Measurements from ENCODE around the gene HNMT. TPM values are rescaled to one million over a fixed set of nuclear protein-coding genes. Genes with fewer than 3 reads are reported as not detected.

Gene HNMT
- total and polyA plus RNA-seq, 2 of the 8 experiments (the other 6 are each of a cell fraction or from before 2014, with no cell fraction given): 1.6 to 3.6 TPM

DNA sequence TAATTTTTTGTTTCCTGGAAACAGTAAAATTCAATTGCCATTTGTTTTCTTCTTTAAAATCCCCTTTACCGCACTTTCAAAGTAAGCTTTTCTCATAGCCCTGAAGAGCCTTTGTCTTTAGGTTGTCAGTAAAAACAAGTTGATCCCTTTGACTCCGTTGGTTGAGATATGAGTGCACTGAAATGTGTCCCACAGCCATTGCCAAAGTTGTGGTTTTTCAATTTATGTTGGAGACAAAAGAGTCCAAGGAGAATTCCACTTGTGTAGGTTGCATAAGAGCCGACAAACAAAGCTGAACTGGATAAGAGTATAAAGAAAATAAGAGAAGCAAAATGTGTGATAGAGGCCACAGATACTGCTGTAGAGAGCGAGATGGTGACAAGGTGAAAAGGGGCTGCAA lies 26.1 kb upstream of the HNMT start:
- POLR2A ChIA-PET (ENCODE audit: partially characterized antibody): no interaction called here
- H2BK120ac ChIP-seq (replicated peaks; ENCODE audit: low read depth, low read length): no peak overlapping the region
- TF ChIP-seq JUN (IDR thresholded peaks at IDR 0.05; ENCODE audit: low read depth, low read length) (no peak), BRCA1 (IDR thresholded peaks at IDR 0.05; ENCODE audit: low read depth, low read length) (no peak), TAF1 (IDR thresholded peaks at IDR 0.05; ENCODE audit: low read depth, low read length) (no peak), HDAC6 (IDR thresholded peaks at IDR 0.05; ENCODE audit: low read depth, low read length) (no peak), CBX5 (IDR thresholded peaks at IDR 0.05; ENCODE audit: low read depth, low read length) (no peak), CBX8 (IDR thresholded peaks at IDR 0.05; ENCODE audit: borderline replicate concordance, low read depth, low read length) (no peak), RBBP5 (IDR thresholded peaks at IDR 0.05; ENCODE audit: borderline replicate concordance, low read depth, low read length) (no peak), SP4 (IDR thresholded peaks at IDR 0.05; ENCODE audit: low read length) (no peak), SUZ12 (IDR thresholded peaks at IDR 0.05; ENCODE audit: low read length) (no peak), CEBPB (IDR thresholded peaks at IDR 0.05; ENCODE audit: low read depth, low read length) (no peak), PHF8 (conservative IDR thresholded peaks at IDR 0.05; ENCODE audit: low read depth, low read length) (no peak), YY1 (IDR thresholded peaks at IDR 0.05; ENCODE audit: low read depth, low read length) (no peak)
- TF ChIP-seq, protein P1, sequence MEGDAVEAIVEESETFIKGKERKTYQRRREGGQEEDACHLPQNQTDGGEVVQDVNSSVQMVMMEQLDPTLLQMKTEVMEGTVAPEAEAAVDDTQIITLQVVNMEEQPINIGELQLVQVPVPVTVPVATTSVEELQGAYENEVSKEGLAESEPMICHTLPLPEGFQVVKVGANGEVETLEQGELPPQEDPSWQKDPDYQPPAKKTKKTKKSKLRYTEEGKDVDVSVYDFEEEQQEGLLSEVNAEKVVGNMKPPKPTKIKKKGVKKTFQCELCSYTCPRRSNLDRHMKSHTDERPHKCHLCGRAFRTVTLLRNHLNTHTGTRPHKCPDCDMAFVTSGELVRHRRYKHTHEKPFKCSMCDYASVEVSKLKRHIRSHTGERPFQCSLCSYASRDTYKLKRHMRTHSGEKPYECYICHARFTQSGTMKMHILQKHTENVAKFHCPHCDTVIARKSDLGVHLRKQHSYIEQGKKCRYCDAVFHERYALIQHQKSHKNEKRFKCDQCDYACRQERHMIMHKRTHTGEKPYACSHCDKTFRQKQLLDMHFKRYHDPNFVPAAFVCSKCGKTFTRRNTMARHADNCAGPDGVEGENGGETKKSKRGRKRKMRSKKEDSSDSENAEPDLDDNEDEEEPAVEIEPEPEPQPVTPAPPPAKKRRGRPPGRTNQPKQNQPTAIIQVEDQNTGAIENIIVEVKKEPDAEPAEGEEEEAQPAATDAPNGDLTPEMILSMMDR (IDR thresholded peaks at IDR 0.05; ENCODE audit: control extremely low read depth in 1 of 3, insufficient read depth in 1 of 3, low read depth in 1 of 3, low read length in 3 of 3): no peak

More for the DNA sequence above, 26.1 kb upstream of the HNMT start:
- no peak overlapping the region for H2AFZ ChIP-seq (ENCODE audit: low read length)
- no peak overlapping the region for H4K8ac ChIP-seq (ENCODE audit: extremely low read depth, insufficient read depth, low read length)
- no peak overlapping the region for H3K18ac ChIP-seq (ENCODE audit: extremely low read depth, low read length)
- H2BK20ac ChIP-seq (ENCODE audit: low read length): no peak overlapping the region
- no peak overlapping the region for H2BK15ac ChIP-seq (ENCODE audit: low read length)
- H4K5ac ChIP-seq (ENCODE audit: insufficient read length, low read depth, low read length): no peak overlapping the region
- no peak overlapping the region for H3K9ac ChIP-seq (replicated peaks in 1 of 4; ENCODE audit: extremely low read depth in 1 of 4, low read depth in 3 of 4, low read length in 3 of 4)
- no peaks in the 10 kb centered on the region for H3K79me1 ChIP-seq (ENCODE audit: low read depth, low read length)
- H3K27me3 ChIP-seq (replicated peaks in 1 of 4; ENCODE audit: control insufficient read depth in 3 of 4, extremely low read depth in 1 of 4, insufficient read depth in 3 of 4, low read length in 3 of 4): no peaks in the 10 kb centered on the region
- no peak overlapping the region for H3K56ac ChIP-seq (replicated peaks; ENCODE audit: insufficient read length, low read depth, low read length)
- H3K9me3 ChIP-seq (ENCODE audit: insufficient read depth in 2 of 2, low read depth in 1 of 2, low read length in 1 of 2): no peaks in the 10 kb centered on the region
- CTCF ChIA-PET (ENCODE audit: partially characterized antibody): interaction anchor here (0.5 to 1.4 kb wide), 4 partner anchors 11 to 849 kb away, joined by 3 to 4 read pairs (median 3); no protein-coding TSS in a partner anchor
- WGBS, 2 experiments (ENCODE audit: extremely low coverage in 1 of 2, insufficient coverage in 1 of 2, insufficient read length in 1 of 2, insufficient replicate concordance in 2 of 2, low coverage in 1 of 2, low lambda C conversion rate in 2 of 2, missing lambda C conversion rate in 1 of 2): 90% methylated on average over 4 of the region's 4 CpGs; no CpG with 5 or more reads in 1 of the 2 experiments
- no peak overlapping the region for H3K27ac ChIP-seq (ENCODE audit: low read depth, low read length)
- H3K4me2 ChIP-seq (ENCODE audit: insufficient read depth in 1 of 2, low read depth in 2 of 2, low read length in 2 of 2): no peak overlapping the region
- H3K14ac ChIP-seq (ENCODE audit: insufficient read length): no peak overlapping the region
- no peaks in the 10 kb centered on the region for H3K23me2 ChIP-seq (ENCODE audit: low read depth, low read length)
- no peak for DNase-seq (ENCODE audit: low read depth in 1 of 2, low spot score in 2 of 2)
- H4K20me1 ChIP-seq (replicated peaks in 1 of 2; ENCODE audit: control insufficient read depth in 1 of 2, insufficient read depth in 2 of 2, low read length in 2 of 2): no peaks in the 10 kb centered on the region
- no peak overlapping the region for H2BK5ac ChIP-seq (ENCODE audit: low read depth, low read length)
- H3K4me3 ChIP-seq (ENCODE audit: extremely low read depth in 1 of 4, insufficient read depth in 2 of 4, low read depth in 3 of 4, low read length in 4 of 4): no peak overlapping the region
- no peak overlapping the region for H2AK5ac ChIP-seq (ENCODE audit: low read depth, low read length)
- H3K36me3 ChIP-seq (ENCODE audit: control insufficient read depth in 2 of 4, insufficient read depth in 4 of 4, low read length in 3 of 4): no peaks in the 10 kb centered on the region
- H3K23ac ChIP-seq (ENCODE audit: insufficient read length): no peak overlapping the region
- no peak for FAIRE-seq
- no peaks in the 10 kb centered on the region for H3K79me2 ChIP-seq (ENCODE audit: control insufficient read depth in 1 of 2, insufficient read depth in 2 of 2, low read length in 2 of 2)
- no peak overlapping the region for H4K91ac ChIP-seq (replicated peaks; ENCODE audit: insufficient read length, low read length)
- no peaks in the 10 kb centered on the region for H3K4me1 ChIP-seq (replicated peaks in 1 of 4; ENCODE audit: control insufficient read depth in 3 of 4, insufficient read depth in 4 of 4, low read length in 3 of 4)
- H2BK12ac ChIP-seq (ENCODE audit: low read depth, low read length): no peak overlapping the region
- H3K4ac ChIP-seq (replicated peaks; ENCODE audit: insufficient read length, low read depth, low read length): no peak overlapping the region
